Measurements from ENCODE around the gene HSPB8. TPM values are rescaled to one million over a fixed set of nuclear protein-coding genes. Genes with fewer than 3 reads are reported as not detected.

HSPB8 gene
- total RNA-seq, 2 donors from 2014 or later: 1.4 to 30.8 TPM

DNA sequence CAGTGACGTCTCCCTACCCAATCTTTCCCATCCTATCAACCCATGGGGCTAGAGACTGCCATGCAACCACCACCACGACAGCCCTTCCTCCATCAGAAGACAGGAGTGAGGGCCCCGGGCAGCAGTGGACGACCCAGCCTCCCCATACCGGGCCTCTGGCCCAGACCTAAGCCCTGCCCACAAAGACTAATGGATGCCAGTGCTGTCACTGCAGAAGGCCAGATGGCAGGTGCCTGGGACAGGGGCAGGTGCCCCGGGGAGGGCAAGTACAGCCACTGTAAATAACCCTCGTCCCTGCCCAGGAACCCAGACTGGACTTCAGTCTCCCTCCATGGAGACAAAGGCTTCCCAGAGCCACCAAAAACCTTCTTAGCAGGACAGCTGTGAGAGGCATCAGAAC, 20.3 kb upstream of the HSPB8 start:
- Histone ChIP-seq H3K9me3 (no peaks in the 10 kb centered on the region), H3K27ac (no peak overlapping the region), H3K4me3 (no peak overlapping the region), H3K4me1 (no peaks in the 10 kb centered on the region), H3K36me3 (no peaks in the 10 kb centered on the region), H3K27me3 (no peaks in the 10 kb centered on the region), H3K9ac (ENCODE audit: low read depth in 2 of 2, low read length in 2 of 2) (no peak overlapping the region)
- DNase-seq: no peak
- TF ChIP-seq, protein P1, sequence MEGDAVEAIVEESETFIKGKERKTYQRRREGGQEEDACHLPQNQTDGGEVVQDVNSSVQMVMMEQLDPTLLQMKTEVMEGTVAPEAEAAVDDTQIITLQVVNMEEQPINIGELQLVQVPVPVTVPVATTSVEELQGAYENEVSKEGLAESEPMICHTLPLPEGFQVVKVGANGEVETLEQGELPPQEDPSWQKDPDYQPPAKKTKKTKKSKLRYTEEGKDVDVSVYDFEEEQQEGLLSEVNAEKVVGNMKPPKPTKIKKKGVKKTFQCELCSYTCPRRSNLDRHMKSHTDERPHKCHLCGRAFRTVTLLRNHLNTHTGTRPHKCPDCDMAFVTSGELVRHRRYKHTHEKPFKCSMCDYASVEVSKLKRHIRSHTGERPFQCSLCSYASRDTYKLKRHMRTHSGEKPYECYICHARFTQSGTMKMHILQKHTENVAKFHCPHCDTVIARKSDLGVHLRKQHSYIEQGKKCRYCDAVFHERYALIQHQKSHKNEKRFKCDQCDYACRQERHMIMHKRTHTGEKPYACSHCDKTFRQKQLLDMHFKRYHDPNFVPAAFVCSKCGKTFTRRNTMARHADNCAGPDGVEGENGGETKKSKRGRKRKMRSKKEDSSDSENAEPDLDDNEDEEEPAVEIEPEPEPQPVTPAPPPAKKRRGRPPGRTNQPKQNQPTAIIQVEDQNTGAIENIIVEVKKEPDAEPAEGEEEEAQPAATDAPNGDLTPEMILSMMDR (IDR thresholded peaks at IDR 0.05): no peak
- intact Hi-C loops (cut with DNase I): no loop called here

DNA sequence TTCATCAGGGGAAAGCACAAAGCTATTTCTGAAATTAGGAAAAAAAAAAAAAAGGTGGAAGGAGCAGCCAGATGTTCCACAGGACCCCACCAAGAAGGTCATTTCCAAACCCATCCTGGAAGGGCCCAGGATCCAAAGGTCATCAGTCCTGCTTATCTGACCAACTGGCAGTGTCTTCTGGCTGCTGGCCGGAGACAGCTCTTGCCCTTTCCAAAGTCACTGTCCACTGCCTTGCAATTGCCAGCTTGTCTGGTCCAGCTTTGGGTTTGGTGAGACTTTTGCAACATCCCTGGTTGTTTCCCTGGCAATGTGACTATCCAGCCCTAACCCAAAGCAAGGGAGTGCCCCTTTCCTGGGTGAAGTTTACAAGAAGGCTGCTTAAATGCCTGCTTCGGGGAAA, 18.9 kb upstream of the HSPB8 start:
- DNase-seq: no peak
- Histone ChIP-seq H3K4me1 (no peaks in the 10 kb centered on the region), H3K9ac (ENCODE audit: low read depth in 2 of 2, low read length in 2 of 2) (no peak overlapping the region), H3K36me3 (no peaks in the 10 kb centered on the region), H3K27me3 (no peaks in the 10 kb centered on the region), H3K4me3 (no peak overlapping the region), H3K27ac (no peak overlapping the region), H3K9me3 (no peaks in the 10 kb centered on the region)
- TF ChIP-seq, protein P1 (IDR thresholded peaks at IDR 0.05): no peak
- intact Hi-C loops (cut with DNase I): no loop called here

DNA sequence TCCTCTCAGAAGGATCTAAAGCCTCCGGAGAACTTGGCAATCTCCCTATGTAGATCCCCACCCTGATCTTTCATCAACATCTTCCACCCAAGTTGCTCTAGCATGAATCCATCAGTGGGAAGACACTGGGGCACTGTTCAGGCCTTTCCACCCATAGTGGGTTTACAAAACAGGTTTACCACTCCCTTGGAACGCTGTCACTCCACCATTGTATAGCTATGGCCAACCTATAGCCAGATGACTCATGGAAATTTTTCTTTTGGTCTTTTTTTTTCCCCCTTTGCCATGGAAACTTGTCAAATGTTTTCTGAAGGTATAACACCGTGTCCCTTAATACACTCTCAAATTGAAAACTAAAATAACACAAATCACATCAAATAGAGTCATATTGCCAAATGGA, 10.8 kb upstream of the HSPB8 start:
- Histone ChIP-seq H3K4me1 (no peaks in the 10 kb centered on the region), H3K4me3 (no peak overlapping the region), H3K9me3 (no peaks in the 10 kb centered on the region), H3K36me3 (no peaks in the 10 kb centered on the region), H3K27ac (no peak overlapping the region), H3K9ac (ENCODE audit: low read depth in 2 of 2, low read length in 2 of 2) (no peak overlapping the region), H3K27me3 (no peaks in the 10 kb centered on the region)
- no peak for DNase-seq
- intact Hi-C loops (cut with DNase I): no loop called here
- TF ChIP-seq, protein P1 (IDR thresholded peaks at IDR 0.05): no peak

DNA sequence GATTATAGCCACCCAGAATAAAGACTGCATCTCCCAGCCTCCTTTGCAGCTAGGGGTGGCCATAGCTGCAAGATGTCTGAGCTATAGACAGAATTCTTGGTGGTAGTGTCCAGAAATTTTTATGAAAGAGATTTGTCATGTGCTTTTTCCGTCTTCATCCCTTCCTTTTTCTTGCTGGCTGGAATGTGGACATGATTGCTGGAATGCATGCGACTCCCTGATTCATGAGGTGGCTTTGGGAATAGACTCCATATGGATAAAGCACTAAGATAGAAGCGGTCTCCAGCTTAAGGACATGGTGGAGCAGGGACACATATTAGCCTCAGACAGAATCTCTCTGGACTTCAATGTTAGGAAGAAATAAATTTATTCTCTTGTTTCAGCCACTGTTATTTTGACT, 10.0 kb upstream of the HSPB8 start:
- intact Hi-C loops (cut with DNase I): no loop called here
- Histone ChIP-seq H3K9me3 (no peaks in the 10 kb centered on the region), H3K27me3 (no peaks in the 10 kb centered on the region), H3K27ac (no peak overlapping the region), H3K36me3 (no peaks in the 10 kb centered on the region), H3K4me1 (no peaks in the 10 kb centered on the region), H3K4me3 (no peak overlapping the region), H3K9ac (ENCODE audit: low read depth in 2 of 2, low read length in 2 of 2) (no peak overlapping the region)
- no peak for DNase-seq
- TF ChIP-seq, protein P1 (IDR thresholded peaks at IDR 0.05): no peak

DNA sequence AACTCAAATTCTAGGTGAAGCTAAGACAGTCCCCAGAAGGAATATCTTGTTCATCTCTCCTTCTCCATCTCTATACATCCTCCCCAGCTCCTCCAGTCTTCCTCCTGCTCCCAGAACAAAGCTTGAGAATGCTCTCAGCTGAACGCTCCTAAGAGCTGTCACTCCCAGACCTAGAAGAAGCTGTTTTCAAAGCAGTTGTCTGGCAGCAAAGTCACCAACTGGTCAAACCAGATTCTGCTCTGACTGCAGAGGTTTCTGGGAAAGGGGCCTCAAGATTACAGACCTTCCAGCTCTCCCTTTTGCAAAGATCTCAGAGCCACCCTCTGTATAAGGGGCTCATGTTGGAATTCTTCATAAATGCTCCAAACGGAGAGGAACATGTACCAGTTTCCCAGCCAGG, 9.6 kb upstream of the HSPB8 start:
- no peak for DNase-seq
- Histone ChIP-seq H3K36me3 (no peaks in the 10 kb centered on the region), H3K9me3 (no peaks in the 10 kb centered on the region), H3K4me1 (no peaks in the 10 kb centered on the region), H3K9ac (ENCODE audit: low read depth in 2 of 2, low read length in 2 of 2) (no peak overlapping the region), H3K27me3 (no peaks in the 10 kb centered on the region), H3K27ac (no peak overlapping the region), H3K4me3 (no peak overlapping the region)
- TF ChIP-seq, protein P1 (IDR thresholded peaks at IDR 0.05): no peak
- intact Hi-C loops (cut with DNase I): no loop called here

DNA sequence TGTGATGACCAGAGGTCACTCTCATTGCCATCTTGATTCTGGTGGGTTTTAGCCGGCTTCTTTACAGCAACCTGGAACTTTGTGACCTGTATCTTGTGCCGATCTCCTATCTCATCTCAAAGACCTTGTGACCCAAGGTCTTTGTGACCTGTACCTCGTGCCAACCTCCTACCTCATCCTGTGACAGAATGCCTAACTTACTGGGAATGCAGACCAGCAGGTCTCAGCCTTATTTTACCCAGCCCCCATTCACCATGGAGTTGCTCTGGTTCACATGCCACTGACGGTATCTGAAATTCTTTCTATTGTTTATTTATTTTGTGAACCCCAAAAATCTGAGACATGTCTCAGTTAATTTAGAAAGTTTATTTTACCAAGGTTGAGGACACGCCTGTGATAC, 7.4 kb upstream of the HSPB8 start:
- no peaks in the 10 kb centered on the region for H3K9me3 ChIP-seq
- H3K4me1 ChIP-seq: no peaks in the 10 kb centered on the region
- H3K36me3 ChIP-seq: no peaks in the 10 kb centered on the region
- H3K27ac ChIP-seq: no peak overlapping the region
- TF ChIP-seq, protein P1 (IDR thresholded peaks at IDR 0.05): no peak
- no peak overlapping the region for H3K4me3 ChIP-seq
- no peak for DNase-seq
- intact Hi-C loops (cut with DNase I): no loop called here
- no peak overlapping the region for H3K9ac ChIP-seq (ENCODE audit: low read depth in 2 of 2, low read length in 2 of 2)
- H3K27me3 ChIP-seq: no peaks in the 10 kb centered on the region
